ENCODE results near the gene MRPL49. TPM values are rescaled to one million over a fixed set of nuclear protein-coding genes. Genes with fewer than 3 reads are reported as not detected.

MRPL49 gene
- total RNA-seq, 1 experiment from 2014 or later: 73.4 TPM

- H3K18ac ChIP-seq (ENCODE audit: insufficient read length, low read depth, low read length): no peak overlapping the region
- H4K20me1 ChIP-seq (ENCODE audit: control insufficient read depth, insufficient read depth, insufficient read length): no peaks in the 10 kb centered on the region
- DNase-seq: no peak
- H4K91ac ChIP-seq (ENCODE audit: insufficient read length, low read depth, low read length): no peak overlapping the region
- no peak overlapping the region for H3K4me2 ChIP-seq (ENCODE audit: insufficient read depth, insufficient read length, low read length)
- H3K4me1 Mint-ChIP-seq: peaks cover 19 to 23% of the 10 kb centered on the region in 2 experiments
- H3K56ac ChIP-seq (ENCODE audit: insufficient read length, low read depth, low read length): no peak overlapping the region
- H3K9me3 Mint-ChIP-seq: no peaks in the 10 kb centered on the region; a peak in 1 of 5 replicates
- H2AK5ac ChIP-seq (ENCODE audit: insufficient read length, low read length): no peak overlapping the region
- peaks cover 16% of the 10 kb centered on the region for H3K27me3 Mint-ChIP-seq (ENCODE audit: low read depth)
- peak overlapping the region; percentile 57 to 93; a peak in 1 of 5 replicates for H3K4me3 Mint-ChIP-seq
- no peak overlapping the region for H3K4ac ChIP-seq (ENCODE audit: low read depth, low read length)
- H2BK12ac ChIP-seq (ENCODE audit: insufficient read length, low read depth, low read length): no peak overlapping the region
- H3K23me2 ChIP-seq (ENCODE audit: insufficient read length, low read depth, low read length, poor library complexity, severe bottlenecking): peaks cover 14% of the 10 kb centered on the region
- no peak overlapping the region for H3K27ac Mint-ChIP-seq
- H3K27ac ChIP-seq (ENCODE audit: insufficient read length, low read depth, low read length): no peak overlapping the region
- WGBS (ENCODE audit: extremely low coverage, insufficient read length, low lambda C conversion rate): no CpG with 5 or more reads among the region's 15 CpGs
- no peak overlapping the region for H4K8ac ChIP-seq (replicated peaks; ENCODE audit: insufficient read length, low read depth, low read length)
- no peaks in the 10 kb centered on the region for H3K9me3 ChIP-seq (ENCODE audit: control insufficient read depth, low read depth, low read length)
- no peak overlapping the region for H3K9ac ChIP-seq (ENCODE audit: extremely low read depth, insufficient read length, low read length)
- H3T11ph ChIP-seq (ENCODE audit: low read length): no peak overlapping the region
- no peak overlapping the region for H4K5ac ChIP-seq (ENCODE audit: insufficient read length, low read depth, low read length)
- H3K23ac ChIP-seq (ENCODE audit: insufficient read length, low read depth, low read length): no peak overlapping the region
- no peak overlapping the region for H2AFZ ChIP-seq (ENCODE audit: low read length)
- H2BK15ac ChIP-seq (ENCODE audit: low read depth, low read length): no peak overlapping the region
- no peak overlapping the region for H2BK20ac ChIP-seq (ENCODE audit: low read depth, low read length, poor library complexity, severe bottlenecking)
- H3K27me3 ChIP-seq (ENCODE audit: insufficient read depth, low read length): no peaks in the 10 kb centered on the region
- no peak overlapping the region for H3K14ac ChIP-seq (ENCODE audit: insufficient read depth, low read length)
- no peaks in the 10 kb centered on the region for H3K79me1 ChIP-seq (ENCODE audit: insufficient read depth, low read depth, low read length, poor library complexity, severe bottlenecking)
- no peak overlapping the region for H2BK5ac ChIP-seq (ENCODE audit: insufficient read length, low read length)
- H3K4me1 ChIP-seq (ENCODE audit: insufficient read depth, low read length): no peaks in the 10 kb centered on the region
- TF ChIP-seq CTCF (conservative IDR thresholded peaks at IDR 0.05): no peak
- peaks cover 0 to 16% (median 13%) of the 10 kb centered on the region in 3 experiments; a peak in 5 of 7 replicates for H3K36me3 Mint-ChIP-seq (ENCODE audit: insufficient read depth in 1 of 3, low read depth in 3 of 3)
- no peak overlapping the region for H2BK120ac ChIP-seq (ENCODE audit: low read depth, low read length, poor library complexity, severe bottlenecking)
- no peaks in the 10 kb centered on the region for H3K79me2 ChIP-seq (ENCODE audit: insufficient read depth, low read length)
Measured at GRCh38 chr11:65136515-65137096, 14.5 kb downstream of the MRPL49 start.
